Neural cell (in vitro differentiated cells): ENCODE data around the gene POU6F2.

Experiments
- EP300 ChIP-seq: fragments of 450-650 bp; conservative IDR thresholded peaks from 2 replicates; pipeline ENCODE4 v1.6.1; 2014; ENCODE audit warnings: antibody characterized with exemption, mild to moderate bottlenecking, moderate library complexity; ENCODE audit not compliant: poor library complexity, severe bottlenecking
- POLR2AphosphoS5 ChIP-seq: IDR thresholded peaks from 2 replicates; pipeline ENCODE4 v1.6.1; 2012
- TF ChIP-seq, protein P1 (sequence below): fragments of 450-650 bp; IDR thresholded peaks from 2 replicates; pipeline ENCODE4 v1.5.1; 2014; ENCODE audit warnings: antibody characterized with exemption, mild to moderate bottlenecking, moderate library complexity; ENCODE audit not compliant: poor library complexity, severe bottlenecking

DNA sequence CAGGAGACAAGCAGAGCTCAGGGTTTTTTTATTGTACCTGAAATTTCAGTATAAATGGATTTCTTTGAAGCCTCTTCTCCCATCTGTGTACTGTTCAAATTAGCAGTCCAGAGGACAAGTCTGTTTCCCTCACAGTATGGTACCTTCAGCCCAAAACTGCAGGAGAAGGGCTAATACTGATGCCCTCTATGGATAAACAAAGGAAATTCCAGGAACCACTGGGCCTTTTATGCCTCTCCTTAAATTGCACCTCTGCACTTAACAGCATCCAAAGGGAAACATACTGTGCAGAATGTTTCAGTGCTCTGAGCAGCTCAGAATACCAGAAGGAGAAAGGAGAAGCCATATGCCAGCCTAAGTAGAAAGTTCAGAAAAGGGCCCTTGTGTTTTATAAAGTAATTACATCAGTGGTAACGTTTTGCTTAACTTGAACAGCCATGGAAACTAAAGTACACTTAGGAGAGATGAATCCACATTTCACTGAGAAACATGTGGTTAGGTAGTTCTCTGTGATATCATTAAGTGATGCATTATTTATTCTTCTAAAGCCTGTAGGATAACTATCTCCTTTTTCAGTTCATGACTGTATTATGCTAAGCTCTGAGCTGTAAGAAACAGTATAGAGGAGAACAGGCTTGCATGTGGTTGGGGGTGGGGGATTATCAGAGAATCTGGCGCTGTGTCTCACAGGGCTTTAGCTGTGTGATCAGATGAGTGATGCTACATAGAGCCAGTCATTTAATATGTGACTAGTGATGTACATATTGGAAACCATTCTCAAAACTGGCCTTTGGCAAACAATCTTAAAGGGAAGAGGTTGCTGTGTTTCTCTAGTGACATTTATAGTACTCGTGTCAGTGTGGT lies 111.3 kb downstream of the POU6F2 start:
- TF ChIP-seq EP300 (no peak), POLR2AphosphoS5 (no peak)
- TF ChIP-seq, protein P1, sequence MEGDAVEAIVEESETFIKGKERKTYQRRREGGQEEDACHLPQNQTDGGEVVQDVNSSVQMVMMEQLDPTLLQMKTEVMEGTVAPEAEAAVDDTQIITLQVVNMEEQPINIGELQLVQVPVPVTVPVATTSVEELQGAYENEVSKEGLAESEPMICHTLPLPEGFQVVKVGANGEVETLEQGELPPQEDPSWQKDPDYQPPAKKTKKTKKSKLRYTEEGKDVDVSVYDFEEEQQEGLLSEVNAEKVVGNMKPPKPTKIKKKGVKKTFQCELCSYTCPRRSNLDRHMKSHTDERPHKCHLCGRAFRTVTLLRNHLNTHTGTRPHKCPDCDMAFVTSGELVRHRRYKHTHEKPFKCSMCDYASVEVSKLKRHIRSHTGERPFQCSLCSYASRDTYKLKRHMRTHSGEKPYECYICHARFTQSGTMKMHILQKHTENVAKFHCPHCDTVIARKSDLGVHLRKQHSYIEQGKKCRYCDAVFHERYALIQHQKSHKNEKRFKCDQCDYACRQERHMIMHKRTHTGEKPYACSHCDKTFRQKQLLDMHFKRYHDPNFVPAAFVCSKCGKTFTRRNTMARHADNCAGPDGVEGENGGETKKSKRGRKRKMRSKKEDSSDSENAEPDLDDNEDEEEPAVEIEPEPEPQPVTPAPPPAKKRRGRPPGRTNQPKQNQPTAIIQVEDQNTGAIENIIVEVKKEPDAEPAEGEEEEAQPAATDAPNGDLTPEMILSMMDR = no peak
